Hematopoietic multipotent progenitor cell treated with erythropoietin and hydrocortisone succinate and interleukin-3 and kit ligand, for 8 days (in vitro differentiated cells): ENCODE data around the gene COA8.

Source experiments
- DNase-seq: peaks from one replicate; pipeline ENCODE4 v3.0.0-alpha.2; 2015

COA8 gene

DNA sequence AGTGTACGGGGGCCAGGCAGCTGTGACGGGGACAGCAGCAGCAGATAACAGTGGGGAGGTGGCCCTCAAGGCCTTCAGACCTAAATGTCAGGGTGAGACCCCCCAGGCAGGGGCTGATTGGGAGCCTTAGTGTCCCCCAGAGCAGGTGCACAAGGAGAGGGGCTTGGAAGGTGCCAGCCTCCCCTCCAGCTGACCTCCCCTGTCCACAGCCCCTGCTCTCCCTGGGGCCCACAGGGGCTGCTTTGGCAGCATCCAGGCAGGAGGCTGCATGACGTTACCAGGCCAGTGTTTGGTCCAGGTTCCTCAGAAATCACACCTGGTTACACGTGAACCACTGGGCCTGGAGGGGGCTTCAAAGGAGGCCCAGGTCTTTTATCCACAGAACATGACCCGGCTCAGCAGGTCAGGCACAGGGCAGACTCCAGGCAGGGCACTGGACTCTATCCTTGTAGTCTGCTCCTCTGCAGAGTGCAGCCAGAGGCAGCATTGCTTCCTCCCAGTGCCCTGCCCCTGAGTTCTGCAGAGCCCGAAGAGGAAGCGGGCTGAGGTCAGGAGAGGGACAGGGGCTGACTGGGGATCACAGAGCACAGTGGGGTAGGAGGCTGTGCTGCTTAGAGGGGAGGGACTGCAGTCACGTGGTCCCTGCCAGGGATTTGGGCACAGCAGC is 36.4 kb upstream of the COA8 start:
- no peak for DNase-seq

DNA sequence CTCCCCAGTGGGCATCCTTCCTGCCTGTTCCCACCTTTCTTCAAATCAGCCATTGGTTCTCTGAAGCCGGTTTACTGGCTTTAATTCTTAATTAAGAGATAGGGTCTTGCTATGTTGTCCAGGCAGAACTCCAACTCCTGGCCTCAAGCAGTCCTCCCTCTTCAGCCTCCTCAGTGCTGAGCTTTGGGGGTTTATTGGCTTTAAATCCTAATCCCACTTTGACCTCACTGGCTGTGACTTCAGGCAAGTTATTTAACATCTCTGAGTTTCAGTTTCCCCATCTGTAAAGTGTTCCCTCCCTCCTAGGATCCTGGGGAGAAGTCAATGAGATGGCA is 35.9 kb upstream of the COA8 start:
- no peak for DNase-seq

DNA sequence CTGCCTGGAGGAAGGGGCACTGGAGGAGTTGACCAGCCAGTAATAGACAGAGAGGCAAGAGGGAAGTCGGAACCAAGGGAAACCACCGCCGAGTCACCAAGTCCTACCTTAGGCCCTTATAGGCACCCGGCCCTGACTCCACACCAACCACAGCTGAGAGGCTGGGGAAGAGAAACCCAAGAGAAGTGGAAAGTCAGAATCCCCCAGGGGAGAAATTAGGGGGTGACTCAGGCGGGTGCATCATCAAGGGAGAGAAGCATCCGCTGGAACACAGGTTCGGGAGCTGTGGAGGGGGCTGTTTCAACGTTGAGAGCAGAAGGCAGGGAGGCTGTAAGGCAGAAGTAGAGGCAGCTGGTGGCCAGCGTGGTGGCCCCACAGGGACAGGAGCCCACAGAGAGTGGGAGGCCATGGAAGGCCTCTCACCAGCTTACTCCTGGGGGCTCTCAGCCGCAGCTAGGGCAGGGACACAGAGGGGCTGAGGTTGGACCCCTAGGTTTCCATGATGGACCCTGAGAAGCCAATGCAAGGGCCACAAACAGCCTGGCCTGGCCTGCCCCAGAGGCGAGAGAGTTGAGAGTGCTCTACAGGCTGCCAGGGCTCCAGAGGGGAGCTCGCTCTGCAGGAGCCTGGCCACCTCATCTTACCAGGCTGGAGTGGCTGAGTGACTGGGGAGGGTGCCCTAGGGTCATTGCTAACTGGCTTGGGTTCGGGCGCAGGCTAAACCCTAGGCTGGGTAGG is 35.2 kb upstream of the COA8 start:
- DNase-seq = no peak

DNA sequence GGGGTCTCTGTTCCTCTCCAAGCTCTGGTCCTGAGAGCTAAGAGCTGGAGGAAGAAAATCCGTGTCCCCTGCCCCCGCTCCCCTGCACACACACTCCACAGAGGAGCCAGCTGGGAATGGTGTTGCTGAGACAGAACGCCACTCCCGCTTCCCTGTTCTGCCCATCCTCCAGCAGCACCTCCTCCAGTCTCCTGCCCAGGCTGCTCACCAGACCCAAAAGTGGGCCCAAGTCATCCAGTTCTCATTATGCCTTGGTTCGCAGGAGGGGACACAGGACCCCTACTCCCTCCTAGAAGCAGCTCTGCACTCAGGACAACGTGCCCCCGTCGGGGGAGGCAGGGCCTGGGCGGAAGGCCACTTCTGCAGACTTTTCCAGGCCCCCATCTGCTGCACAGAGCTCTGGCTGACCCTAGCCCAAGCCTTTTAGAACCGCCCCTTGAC is 34.6 kb upstream of the COA8 start:
- DNase-seq = no peak

DNA sequence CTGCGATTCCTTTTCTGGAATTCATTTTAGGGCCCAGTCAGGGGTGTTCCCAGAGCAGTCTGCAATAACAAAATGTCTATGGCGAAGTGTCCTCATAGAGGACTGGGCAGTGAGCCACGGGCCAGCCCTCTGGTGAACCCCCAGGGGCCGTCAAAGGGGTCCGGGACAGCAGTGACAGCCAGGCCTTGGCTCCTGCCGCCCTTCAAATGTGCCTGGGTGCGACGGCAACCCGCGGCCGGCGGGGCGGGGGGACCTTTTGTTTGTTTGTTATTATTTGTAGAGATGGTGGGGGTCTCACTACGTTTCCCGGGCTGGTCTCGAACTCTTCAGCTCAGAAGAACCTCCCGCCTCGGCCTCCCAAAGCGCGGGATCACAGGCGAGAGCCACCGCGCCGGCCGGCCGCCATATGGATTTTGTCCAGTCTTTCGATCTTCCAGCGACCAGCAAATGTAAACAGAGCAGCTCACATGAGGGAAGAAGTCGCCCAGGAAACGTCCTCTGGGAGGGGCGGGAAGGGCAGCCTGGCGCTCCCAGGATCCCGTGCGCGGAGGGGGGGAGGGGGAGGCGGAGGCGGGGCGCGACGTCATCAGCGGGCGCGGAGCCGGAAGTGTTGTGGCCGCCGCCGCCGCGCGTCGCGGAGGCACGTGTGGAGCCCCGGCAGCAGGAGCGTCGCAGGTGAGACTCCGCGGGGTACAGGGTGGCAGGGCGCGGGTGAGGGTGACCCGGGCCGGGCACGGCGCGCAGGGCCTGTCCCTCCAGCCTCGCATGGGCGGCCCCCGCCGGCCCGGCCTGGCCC is 34.0 kb upstream of the COA8 start, which contains the start of gene TRMT61A:
Gene TRMT61A (plus strand): TSS at position 610 of the 796 bp plus-strand sequence. CDS start 783 bp downstream, outside the sequence.
- DNase-seq = peak; percentile 85

DNA sequence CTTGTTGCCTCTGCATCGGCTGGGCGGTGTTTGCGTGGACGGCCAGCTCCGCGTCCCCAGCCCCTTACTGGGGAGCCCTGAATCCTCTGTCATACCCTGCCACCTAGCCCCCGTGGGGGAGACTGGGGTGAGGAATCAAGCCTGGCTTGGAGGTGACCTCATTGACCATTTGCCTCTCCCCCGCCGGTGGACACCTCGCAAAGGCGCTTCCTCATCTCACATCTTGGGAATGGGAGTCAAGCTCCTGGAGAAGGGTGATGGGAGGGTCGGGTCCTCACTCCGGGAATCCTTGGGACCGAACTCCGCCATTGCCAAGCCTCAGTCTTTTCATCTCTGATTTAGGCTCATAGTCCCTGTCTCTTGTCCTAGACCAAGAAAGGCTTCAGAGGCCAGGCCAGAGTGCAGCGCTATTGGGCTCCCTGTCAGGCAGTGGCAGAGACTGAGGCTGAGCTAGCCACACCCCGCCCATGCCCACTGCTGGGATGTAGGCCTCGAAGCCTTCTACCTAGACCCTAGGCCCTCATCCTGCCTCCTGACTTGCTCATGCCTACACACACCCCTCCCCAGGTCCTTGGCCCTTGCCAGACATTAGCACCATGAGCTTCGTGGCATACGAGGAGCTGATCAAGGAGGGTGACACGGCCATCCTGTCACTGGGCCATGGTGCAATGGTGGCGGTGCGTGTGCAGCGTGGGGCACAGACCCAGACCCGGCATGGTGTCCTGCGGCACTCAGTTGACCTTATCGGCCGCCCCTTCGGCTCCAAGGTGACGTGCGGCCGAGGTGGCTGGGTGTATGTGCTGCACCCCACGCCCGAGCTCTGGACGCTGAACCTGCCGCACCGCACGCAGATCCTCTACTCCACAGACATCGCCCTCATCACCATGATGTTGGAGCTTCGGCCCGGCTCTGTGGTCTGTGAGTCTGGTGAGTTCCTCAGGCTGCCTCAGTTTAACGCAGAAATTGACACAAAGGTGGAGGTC is 33.1 kb upstream of the COA8 start:
- DNase-seq = no peak

DNA sequence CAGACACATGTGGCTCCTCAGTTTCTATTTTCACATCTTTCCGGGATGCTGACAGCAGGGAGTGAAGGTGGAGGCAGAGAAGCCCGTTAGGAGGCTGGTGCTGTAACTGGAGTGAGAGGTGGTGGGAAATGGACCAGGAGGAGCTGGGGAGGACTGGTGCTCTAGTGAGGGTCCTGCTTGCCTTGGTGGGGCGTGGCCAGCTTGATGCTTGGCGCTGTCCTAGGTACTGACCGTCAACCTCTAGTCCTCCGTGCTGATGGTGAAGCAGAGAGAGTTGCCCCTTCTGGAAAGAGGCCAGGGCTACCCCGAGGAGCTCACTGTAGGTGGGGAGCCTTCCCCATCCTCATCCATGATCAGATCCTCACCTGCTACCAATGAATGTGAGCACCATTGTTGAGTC is 32.4 kb upstream of the COA8 start:
- DNase-seq = peak; percentile 50

DNA sequence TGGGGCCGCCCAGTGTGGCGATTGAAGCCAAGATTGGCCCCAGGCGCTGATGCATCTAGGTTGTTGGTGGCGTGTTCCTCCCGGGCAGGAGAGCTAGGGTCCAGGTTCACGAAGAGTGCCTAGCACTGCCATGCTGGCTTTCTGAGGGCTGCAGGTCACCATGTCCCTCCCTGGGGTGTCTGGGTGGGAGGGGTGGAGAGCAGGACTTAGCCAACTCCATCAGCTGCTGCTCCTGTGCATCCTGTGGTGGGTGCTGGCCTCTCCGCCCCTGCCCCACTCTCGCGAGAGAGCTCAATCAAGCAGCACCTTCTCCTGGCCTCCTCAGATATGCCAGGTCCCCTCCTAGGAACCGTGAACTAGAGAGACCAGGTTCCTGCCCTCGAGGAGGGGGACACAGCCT is 31.9 kb upstream of the COA8 start:
- DNase-seq = no peak

DNA sequence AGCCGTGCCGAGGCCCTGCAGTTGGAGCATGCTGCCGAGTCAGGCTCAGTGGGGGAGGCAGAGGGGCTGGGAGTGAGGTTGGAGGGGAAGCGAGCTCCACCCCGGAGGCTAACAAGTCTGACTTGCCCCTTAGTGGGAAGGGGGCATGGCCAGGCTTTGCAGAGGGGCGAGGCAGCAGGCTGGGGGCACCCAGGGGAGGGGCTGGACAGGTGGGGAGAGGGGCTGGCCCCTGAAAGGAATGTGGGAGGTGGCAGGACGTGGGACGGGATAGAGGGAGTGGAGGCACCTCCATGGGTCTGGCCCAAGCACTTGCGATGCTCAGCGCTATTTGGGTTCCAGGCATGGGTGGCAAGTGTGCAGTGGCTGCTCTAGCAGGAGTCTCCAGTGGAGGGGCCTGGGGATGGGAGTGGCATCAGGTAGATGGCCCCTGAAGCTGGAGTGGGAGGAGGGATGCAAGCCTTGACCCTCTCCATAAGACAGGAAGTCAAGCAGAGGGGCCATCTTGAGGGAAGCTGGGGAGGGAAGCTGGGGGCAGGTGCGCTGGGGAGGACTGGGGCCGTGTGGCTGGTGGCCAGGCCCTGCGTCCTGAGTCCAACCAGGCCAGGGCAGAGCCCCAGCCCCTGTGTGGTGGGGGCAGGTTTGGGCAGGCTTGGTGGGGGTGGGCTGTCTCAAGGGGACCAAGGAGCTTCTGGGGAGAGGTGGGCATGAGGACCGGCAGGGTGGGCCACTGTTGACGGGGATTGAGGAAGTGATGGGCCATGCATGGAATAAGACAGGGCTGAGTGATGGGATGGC is 31.1 kb upstream of the COA8 start:
- DNase-seq = no peak

DNA sequence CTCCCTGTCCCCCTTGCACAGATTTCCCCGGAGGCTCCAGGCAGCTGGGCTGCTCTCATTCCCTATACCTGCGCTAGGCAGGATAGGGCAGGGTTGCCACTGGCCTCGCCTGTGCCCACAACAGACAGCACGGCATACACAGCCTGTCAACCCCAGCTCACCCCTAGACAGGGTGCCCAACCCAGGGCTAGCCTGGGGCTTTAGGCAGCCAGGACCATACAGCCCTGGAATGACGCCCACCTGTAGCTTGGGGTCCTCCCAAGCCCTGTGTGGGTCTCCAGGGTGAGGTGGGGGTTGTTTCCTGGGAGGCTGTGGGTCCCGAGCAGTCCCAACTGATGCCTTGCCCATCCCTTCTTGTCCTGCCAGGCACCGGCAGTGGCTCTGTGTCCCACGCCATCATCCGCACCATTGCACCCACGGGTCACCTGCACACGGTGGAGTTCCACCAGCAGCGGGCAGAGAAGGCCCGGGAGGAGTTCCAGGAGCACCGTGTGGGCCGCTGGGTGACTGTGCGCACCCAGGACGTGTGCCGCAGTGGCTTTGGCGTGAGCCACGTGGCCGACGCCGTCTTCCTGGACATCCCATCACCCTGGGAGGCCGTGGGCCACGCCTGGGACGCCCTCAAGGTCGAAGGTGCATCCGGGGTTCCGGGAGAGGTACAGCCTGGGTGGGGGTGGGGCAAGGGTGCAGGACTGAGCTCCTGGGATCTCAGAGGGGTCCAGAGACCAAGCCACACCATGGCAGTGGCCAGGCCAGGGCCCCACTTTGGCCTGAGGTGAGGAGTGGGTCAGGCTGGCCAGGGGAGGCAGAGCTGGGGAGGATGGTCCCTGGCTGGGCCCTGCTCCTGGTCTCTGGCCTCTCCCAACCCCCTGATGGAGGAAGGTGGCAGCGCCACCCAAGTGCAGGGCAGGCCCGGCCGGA is 30.3 kb upstream of the COA8 start:
- DNase-seq = no peak

DNA sequence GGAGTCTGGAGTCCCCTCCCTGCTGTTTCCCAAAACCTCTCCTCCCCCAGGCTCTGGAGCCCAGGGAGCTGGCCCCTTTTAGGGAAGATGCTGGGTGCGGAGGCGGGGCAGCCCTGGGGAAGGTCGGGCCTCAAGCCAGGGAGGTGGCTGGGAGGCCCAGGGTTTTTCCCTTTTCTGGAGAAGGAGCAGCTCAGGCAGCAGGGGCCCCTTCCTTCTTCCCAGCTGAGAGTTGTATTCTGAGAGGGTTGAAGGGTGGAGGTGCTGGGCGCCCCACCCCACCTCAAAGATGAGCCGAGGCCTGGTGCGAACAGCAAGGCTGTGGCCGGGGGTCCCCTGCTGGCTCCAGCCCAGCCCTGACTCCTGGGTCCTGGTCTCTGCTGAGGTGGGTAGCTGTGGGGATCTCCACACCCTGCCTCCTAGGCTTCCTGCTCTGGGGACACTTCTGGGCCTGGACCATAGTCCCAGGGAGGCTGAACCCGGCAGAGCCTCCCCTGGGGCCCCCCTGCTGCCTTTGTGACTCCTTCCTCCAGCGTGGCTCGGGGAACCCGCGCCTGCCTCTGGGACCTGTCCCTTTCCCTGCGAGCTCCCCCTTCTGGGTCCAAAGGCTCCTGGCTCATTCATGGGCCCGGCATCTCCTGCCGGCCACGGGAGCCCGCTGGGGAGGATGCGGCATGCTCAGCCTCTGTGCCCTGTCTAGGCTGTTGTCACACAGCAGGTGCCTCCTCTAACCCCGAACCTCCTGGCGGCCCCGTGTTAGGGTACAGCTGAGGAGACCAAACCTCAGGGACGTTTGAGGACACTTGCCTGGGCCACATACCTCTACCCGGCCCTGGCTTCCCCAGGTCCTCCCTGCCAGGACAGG is 29.4 kb upstream of the COA8 start:
- DNase-seq = no peak

DNA sequence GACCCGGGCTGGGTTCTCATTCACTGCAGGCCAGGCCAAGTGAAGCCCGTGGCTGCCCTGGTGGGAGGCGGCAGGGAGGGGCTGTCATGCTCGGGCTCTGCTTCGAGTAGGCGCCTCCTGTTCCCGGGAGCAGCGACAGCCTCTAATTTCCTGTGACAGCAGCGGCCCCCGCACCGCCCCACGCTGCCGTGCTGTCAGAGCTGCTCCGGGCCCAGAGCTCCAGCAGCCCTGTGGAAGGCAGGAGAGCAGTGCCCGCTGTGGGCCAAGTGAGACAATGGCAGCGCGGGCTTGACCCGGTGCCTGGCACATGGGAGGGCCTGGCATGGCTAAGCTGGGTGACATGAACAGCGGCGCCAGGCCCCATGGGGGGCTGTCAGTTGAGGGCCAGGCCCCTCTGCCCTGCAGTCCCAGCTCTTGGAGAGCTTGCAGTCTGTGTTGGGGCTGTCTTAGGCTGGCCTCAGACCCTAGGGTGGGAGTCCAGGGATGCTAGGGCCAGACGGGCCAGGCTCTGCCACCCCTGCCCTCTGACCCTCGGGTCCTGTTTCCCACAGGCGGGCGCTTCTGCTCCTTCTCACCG is 28.7 kb upstream of the COA8 start:
- no peak for DNase-seq

DNA sequence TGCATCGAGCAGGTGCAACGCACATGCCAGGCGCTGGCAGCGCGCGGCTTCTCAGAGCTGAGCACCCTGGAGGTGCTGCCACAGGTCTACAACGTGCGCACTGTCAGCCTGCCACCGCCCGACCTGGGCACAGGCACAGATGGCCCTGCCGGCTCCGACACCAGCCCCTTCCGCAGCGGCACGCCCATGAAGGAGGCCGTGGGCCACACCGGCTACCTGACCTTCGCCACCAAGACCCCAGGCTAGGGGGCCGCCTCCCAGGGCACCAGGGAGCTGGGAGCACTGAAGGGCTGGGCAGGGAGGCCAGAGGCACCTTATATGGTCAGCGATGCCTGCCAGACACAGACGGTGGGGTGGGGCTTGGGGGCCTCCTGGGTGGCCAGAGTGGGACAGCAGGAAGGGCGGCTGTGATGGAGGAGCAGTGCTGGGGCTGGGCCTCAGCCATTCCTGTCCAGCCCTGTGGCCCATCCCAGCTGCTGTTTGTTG is 28.1 kb upstream of the COA8 start:
- no peak for DNase-seq

DNA sequence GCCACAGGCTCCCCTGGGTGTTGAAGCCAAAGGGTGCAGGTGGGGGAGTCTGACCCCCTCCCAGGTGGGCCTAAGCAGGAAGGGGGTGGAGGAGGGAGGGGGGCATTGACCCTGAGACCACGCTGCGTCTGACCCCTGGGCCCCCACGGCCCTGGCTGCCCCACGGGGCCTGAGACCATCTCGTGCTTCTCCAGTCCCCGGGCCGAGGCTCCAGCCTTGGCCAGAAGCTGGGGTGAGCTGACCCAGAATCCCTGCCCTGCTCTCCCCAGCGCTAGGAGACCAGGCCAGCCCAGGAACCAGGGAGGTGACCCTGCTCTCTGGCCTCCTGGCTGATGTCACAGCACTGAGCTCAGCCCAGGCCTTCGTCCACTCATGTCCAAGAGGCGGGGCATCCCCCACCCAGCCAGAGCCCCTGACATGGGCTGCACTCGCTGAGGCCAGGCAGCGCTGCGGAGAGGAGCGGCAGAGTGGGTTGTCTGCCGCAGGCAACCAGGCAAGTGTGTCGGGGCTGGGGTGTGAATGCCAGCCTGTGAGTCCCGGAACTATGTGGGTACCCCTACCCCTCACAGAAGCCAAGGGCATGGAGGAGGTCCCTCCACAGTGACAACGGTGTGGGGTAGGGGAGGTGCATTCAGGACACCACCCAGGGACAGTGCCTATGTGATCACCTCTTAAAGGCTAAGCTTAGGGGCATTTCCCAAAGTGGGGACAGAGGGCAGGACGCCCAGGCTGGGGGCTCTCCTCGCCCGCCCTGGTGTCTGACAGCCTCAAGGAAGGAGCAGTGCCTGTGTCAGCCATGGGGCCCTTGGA is 27.5 kb upstream of the COA8 start:
- DNase-seq = no peak

DNA sequence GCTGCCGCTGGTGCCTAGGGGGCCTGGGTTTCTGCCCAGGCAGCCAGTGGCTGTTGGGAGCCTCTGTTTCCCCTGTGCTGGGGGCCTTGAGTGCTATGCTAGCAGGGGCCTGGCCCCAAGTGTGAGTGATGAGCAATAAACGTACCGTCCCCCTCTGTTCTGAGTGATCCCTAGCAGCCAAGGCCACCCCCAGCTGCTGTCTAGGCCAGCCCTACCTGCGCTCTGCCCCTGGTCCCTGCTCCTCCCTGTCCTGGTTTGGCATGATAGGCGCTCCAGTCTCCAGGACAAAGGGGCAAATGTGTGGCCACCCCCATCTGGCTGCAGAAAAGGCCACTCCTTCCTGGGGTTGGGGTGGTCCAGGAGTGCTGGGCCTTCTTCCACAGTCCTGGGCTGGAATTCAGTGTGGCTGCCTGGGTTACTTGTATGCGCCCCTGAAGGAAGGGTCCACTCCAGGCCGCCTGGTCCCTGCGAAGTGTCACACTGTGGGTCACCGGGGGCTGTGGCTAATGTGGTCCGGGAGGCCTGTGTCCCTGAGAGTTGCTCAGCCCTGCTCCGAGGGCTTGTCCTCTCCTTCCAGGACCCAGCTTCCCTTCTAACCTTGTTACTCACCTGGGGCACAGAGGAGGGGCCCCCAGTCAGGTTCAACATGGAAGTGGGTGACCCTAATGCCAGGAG is 26.7 kb upstream of the COA8 start:
- no peak for DNase-seq

DNA sequence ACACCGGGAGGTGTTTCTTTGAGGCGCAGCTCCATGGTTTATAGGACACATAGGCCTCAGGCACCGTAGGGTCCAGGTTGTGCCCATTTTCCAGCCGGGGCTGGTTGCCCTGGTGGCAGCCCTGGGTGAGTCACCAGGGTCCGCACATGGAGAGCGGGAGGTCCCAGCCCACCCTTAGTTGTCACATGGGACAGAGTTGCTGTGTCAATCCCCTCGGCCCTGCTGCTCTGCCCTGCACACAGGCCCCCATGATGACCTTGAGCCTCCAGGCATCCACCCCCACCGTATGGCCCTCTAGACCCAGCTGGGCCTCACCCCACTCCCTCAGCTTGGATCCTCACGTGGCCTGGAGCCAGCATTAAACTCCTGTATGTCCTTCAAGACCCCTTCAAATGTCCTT is 26.1 kb upstream of the COA8 start:
- DNase-seq = no peak

DNA sequence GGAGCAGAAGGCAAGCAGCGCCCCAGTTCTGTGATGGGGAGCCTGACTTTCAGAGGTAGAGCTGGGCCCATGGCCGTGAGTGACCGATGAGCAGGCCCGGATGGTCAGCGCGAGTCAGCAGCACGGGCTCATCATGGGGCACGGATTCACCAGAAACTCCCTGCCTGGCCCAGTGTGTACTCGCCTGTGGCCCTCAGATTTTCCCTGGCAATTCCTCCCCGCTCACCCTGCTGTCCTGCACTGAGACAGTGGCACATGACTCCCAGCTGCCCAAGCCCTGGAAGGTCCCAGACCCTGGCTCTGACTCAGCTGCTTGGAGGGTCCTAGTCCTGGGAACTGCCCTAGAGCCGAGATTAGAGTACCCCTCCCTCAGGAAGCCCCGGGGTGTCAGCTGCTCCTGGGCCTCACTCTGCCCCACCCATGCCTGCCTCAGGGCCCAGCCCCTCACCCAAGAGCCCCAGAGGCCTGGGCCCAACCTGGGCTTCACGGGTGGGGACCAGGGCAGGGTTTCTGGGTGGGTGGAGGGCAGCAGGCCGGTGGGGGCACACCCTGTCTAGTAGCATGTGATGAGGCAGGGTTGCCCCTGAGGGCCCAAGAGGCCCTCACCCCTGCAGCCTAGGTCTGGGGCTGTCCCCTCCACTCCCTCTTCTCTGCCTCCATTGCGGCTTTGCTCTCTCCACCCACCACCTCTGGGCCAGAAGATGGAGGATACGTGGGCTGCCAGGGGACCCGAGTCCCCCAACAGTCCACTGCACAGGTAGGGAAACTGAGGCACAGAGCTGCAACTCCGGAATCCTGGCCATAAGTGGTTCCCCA is 25.4 kb upstream of the COA8 start:
- DNase-seq = no peak
